HL-60 (cell line): ENCODE measurements around the gene IRF1.

ENCODE experiments used
- DNase-seq, 2 experiments: peaks; one replicate each; pipeline ENCODE4 v3.0.0-alpha.2; 2010 to 2020; ENCODE audit warnings: low read depth in 1 of 2, low spot score in 1 of 2
- H3K27ac ChIP-seq: fragments of 250-450 bp; sonication (Bioruptor Pico); replicated peaks from 2 replicates; pipeline ENCODE4 v1.5.1; 2020; ENCODE audit warnings: mild to moderate bottlenecking, moderate library complexity
- H3K27me3 ChIP-seq: fragments of 250-450 bp; sonication (Bioruptor Pico); 2 replicates; pipeline ENCODE4 v1.5.1; 2021; ENCODE audit warnings: mild to moderate bottlenecking, moderate library complexity; ENCODE audit not compliant: insufficient read depth, poor library complexity, severe bottlenecking
- H3K4me3 ChIP-seq: replicated peaks from 2 replicates; pipeline ENCODE4 v1.5.1; 2011; ENCODE audit warnings: mild to moderate bottlenecking, control low read depth, low read length; ENCODE audit not compliant: insufficient read depth
- CTCF ChIP-seq: IDR thresholded peaks from one replicate; pipeline ENCODE4 v1.5.1; 2011; ENCODE audit warnings: low read length, control low read depth, inconsistent platforms; ENCODE audit not compliant: insufficient read depth
- GABPA ChIP-seq: IDR thresholded peaks from 2 replicates; pipeline ENCODE4 v1.6.1; 2012; ENCODE audit warnings: low read depth
- POLR2AphosphoS5 ChIP-seq: IDR thresholded peaks from 2 replicates; pipeline ENCODE4 v1.6.1; 2012; ENCODE audit warnings: low read depth
- REST ChIP-seq: IDR thresholded peaks from 2 replicates; pipeline ENCODE4 v1.6.1; 2012; ENCODE audit warnings: low read depth; ENCODE audit not compliant: insufficient replicate concordance
- SPI1 ChIP-seq: IDR thresholded peaks from 2 replicates; pipeline ENCODE4 v1.6.1; 2012; ENCODE audit warnings: low read depth, mild to moderate bottlenecking, borderline replicate concordance

The IRF1 gene

GRCh38 chr5:132481596-132482211 lies 8.9 kb downstream of the IRF1 start:
- Histone ChIP-seq H3K27ac (no peak overlapping the region), H3K27me3 (no peaks in the 10 kb centered on the region), H3K4me3 (no peak overlapping the region)
- no peak for DNase-seq
- no peak for TF ChIP-seq SPI1
- peak; percentile 51; the same call in 1 of the 2 replicates for TF ChIP-seq POLR2AphosphoS5

GRCh38 chr5:132480893-132481595 lies 9.5 kb downstream of the IRF1 start:
- no peak overlapping the region for H3K27ac ChIP-seq
- TF ChIP-seq POLR2AphosphoS5 (peak; percentile 51; the same call in 1 of the 2 replicates), REST (no peak)
- H3K4me3 ChIP-seq, result no peak overlapping the region
- DNase-seq, result no peak
- H3K27me3 ChIP-seq, result no peaks in the 10 kb centered on the region

- Histone ChIP-seq H3K27me3 (no peaks in the 10 kb centered on the region), H3K4me3 (no peak overlapping the region), H3K27ac (no peak overlapping the region)
- no peak for TF ChIP-seq REST
- no peak for TF ChIP-seq SPI1
- TF ChIP-seq CTCF, result no peak
- no peak for TF ChIP-seq GABPA
- TF ChIP-seq POLR2AphosphoS5, result no peak
- no peak for DNase-seq
Observed at GRCh38 chr5:132480546-132480892, 10.1 kb downstream of the IRF1 start.

- Histone ChIP-seq H3K27ac (no peak overlapping the region), H3K4me3 (no peak overlapping the region), H3K27me3 (no peaks in the 10 kb centered on the region)
- no peak for DNase-seq
- no peak for TF ChIP-seq CTCF
- TF ChIP-seq POLR2AphosphoS5, result no peak
- no peak for TF ChIP-seq GABPA
- no peak for TF ChIP-seq REST
- TF ChIP-seq SPI1, result no peak
Observed at GRCh38 chr5:132480042-132480441, 10.5 kb downstream of the IRF1 start.
